ENCODE data around the gene SURF4. TPM values are rescaled to one million over a fixed set of nuclear protein-coding genes. Genes with fewer than 3 reads are reported as not detected.

The SURF4 gene
- total and polyA plus RNA-seq, 2 donors (not counting 3 experiments of a cell fraction or from before 2014, with no cell fraction given) = 216 to 358 TPM

DNA sequence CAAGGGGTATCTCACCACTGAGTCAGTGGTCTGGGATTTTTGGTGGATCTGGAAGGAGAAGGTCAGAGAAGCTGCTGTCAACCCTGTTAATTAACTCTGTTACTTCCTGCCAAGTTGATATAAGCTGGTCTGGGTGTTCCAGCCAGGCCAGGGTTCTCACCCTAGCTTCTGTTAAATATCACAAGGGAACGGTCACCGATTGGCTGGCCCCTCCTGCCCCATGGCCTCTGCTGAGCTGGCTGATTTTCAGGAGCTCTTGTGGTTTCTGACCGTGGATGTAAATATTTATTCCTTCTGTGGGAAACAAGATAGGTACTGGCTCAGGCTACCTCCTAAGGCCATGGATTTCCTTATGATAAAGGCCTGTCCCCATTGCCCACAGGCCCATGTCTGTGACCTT lies 47.4 kb upstream of the SURF4 start:
- no peaks in the 10 kb centered on the region for H3K9me1 ChIP-seq (replicated peaks; ENCODE audit: control insufficient read depth, extremely low read depth, insufficient read depth, low read length)
- BruUV-seq (replicated peaks) = no TSS peak
- no peak overlapping the region for H2AFZ ChIP-seq (ENCODE audit: low read depth, low read length)
- no peaks in the 10 kb centered on the region for H3K9me3 ChIP-seq (replicated peaks; ENCODE audit: control insufficient read depth, insufficient read depth, low read length)
- H3K79me2 ChIP-seq (ENCODE audit: control insufficient read depth, insufficient read depth, low read length) = no peaks in the 10 kb centered on the region
- TF ChIP-seq POLR2AphosphoS5 (IDR thresholded peaks at IDR 0.05; ENCODE audit: insufficient read depth, low read depth, low read length) (no peak), FOS (IDR thresholded peaks at IDR 0.05; ENCODE audit: borderline replicate concordance, insufficient read depth, low read length) (no peak), JUN (IDR thresholded peaks at IDR 0.05; ENCODE audit: borderline replicate concordance, insufficient read depth, insufficient read length, low read depth) (no peak), POLR2A (IDR thresholded peaks at IDR 0.05; ENCODE audit: low read depth, low read length) (no peak), MYC (IDR thresholded peaks at IDR 0.05; ENCODE audit: low read depth, low read length) (no peak)
- TF ChIP-seq, protein P1, sequence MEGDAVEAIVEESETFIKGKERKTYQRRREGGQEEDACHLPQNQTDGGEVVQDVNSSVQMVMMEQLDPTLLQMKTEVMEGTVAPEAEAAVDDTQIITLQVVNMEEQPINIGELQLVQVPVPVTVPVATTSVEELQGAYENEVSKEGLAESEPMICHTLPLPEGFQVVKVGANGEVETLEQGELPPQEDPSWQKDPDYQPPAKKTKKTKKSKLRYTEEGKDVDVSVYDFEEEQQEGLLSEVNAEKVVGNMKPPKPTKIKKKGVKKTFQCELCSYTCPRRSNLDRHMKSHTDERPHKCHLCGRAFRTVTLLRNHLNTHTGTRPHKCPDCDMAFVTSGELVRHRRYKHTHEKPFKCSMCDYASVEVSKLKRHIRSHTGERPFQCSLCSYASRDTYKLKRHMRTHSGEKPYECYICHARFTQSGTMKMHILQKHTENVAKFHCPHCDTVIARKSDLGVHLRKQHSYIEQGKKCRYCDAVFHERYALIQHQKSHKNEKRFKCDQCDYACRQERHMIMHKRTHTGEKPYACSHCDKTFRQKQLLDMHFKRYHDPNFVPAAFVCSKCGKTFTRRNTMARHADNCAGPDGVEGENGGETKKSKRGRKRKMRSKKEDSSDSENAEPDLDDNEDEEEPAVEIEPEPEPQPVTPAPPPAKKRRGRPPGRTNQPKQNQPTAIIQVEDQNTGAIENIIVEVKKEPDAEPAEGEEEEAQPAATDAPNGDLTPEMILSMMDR (IDR thresholded peaks at IDR 0.05; ENCODE audit: extremely low read depth in 1 of 2, insufficient read depth in 1 of 2, low read depth in 1 of 2, low read length in 2 of 2) = no peak
- TF ChIP-seq, protein P2, sequence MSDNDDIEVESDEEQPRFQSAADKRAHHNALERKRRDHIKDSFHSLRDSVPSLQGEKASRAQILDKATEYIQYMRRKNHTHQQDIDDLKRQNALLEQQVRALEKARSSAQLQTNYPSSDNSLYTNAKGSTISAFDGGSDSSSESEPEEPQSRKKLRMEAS (IDR thresholded peaks at IDR 0.05; ENCODE audit: insufficient read depth, insufficient read length) = no peak
- intact Hi-C loops (cut with micrococcal nuclease) = no loop called here
- dilution Hi-C loops (cut with MboI; ENCODE audit: extremely low pct_ligation_motif_present, low sequenced_read_pairs) = no loop called here
- no peak overlapping the region for H3K9ac ChIP-seq (replicated peaks; ENCODE audit: extremely low read depth, insufficient read depth, low read length)
- no peak for DNase-seq (ENCODE audit: low read depth, low spot score)
- no peak overlapping the region for H3K4me2 ChIP-seq (ENCODE audit: insufficient read depth, low read length)
- H3K27ac ChIP-seq (ENCODE audit: insufficient read depth, low read depth, low read length) = no peak overlapping the region
- H3K27me3 ChIP-seq (ENCODE audit: control insufficient read depth in 2 of 2, insufficient read depth in 2 of 2, low read length in 2 of 2) = peaks cover 9 to 12% of the 10 kb centered on the region in 2 experiments
- H3K4me3 ChIP-seq (replicated peaks in 1 of 3; ENCODE audit: insufficient read depth in 1 of 3, low read depth in 1 of 3, low read length in 3 of 3) = no peak overlapping the region
- CTCF ChIA-PET = no interaction called here
- no peak for FAIRE-seq
- H3K36me3 ChIP-seq (ENCODE audit: control insufficient read depth in 2 of 2, extremely low read depth in 1 of 2, insufficient read depth in 2 of 2, low read length in 2 of 2) = no peaks in the 10 kb centered on the region
- no peaks in the 10 kb centered on the region for H4K20me1 ChIP-seq (replicated peaks; ENCODE audit: control insufficient read depth, extremely low read depth, insufficient read depth, low read length)
- POLR2A ChIA-PET = no interaction called here
- no peaks in the 10 kb centered on the region for H3K4me1 ChIP-seq (ENCODE audit: control insufficient read depth, extremely low read depth, insufficient read depth, low read length)

Data from endothelial cell of umbilical vein (primary cell).